OCI-LY7 (cell line): ENCODE results near the gene LRRC47.

Experiments
- CTCF ChIP-seq: fragments of 200-600 bp; sonication (generic); conservative IDR thresholded peaks from 2 replicates; pipeline ENCODE4 v1.5.1; 2014; ENCODE audit warnings: mild to moderate bottlenecking, antibody characterized with exemption, low read length, moderate library complexity, mixed read lengths
- EZH2phosphoT487 ChIP-seq: fragments of 200-600 bp; sonication (generic); IDR thresholded peaks from 2 replicates; pipeline ENCODE4 v1.6.1; 2018; ENCODE audit warnings: low read depth, borderline replicate concordance, mild to moderate bottlenecking, mixed run types, antibody characterized with exemption, low read length, moderate library complexity, mixed read lengths

GRCh38 chr1:3773572-3774275 is 22.6 kb downstream of the LRRC47 start:
- no peak for TF ChIP-seq CTCF
- no peak for TF ChIP-seq EZH2phosphoT487
